A549 (cell line): Measurements from ENCODE around the gene DIAPH1.

Experiments
- HEYL ChIP-seq: fragments of 250-450 bp; sonication (Bioruptor Pico); IDR thresholded peaks from 2 replicates; pipeline ENCODE4 v1.8.0; 2021; ENCODE audit warnings: mild to moderate bottlenecking, moderate library complexity
- NR3C1 ChIP-seq: fragments of >200 bp; sonication (Bioruptor Twin); formaldehyde crosslinking; IDR thresholded peaks from 3 replicates; pipeline ENCODE4 v1.6.1; 2017
- POLR2A ChIP-seq: IDR thresholded peaks from 2 replicates; pipeline ENCODE4 v1.6.1; 2012; ENCODE audit warnings: mild to moderate bottlenecking, low read length
- POLR2AphosphoS2 ChIP-seq: conservative IDR thresholded peaks from 2 replicates; pipeline ENCODE4 v1.6.1; 2012; ENCODE audit warnings: low read length, improper control_type of control experiment, inconsistent platforms
- RFX5 ChIP-seq: fragments of 450-650 bp; IDR thresholded peaks from 2 replicates; pipeline ENCODE4 v1.7.1; 2014; ENCODE audit warnings: antibody characterized with exemption, mild to moderate bottlenecking, moderate library complexity
- SREBF2 ChIP-seq: fragments of 450-650 bp; IDR thresholded peaks from 2 replicates; pipeline ENCODE4 v1.6.1; 2014; ENCODE audit warnings: mild to moderate bottlenecking, moderate library complexity
- TF ChIP-seq, protein P1 (sequence below): fragments of >200 bp; sonication (Bioruptor Twin); formaldehyde crosslinking; IDR thresholded peaks from 3 replicates; pipeline ENCODE4 v1.5.1; 2016

GRCh38 chr5:141483902-141484301, 134.9 kb downstream of the DIAPH1 start:
- TF ChIP-seq, protein P1, sequence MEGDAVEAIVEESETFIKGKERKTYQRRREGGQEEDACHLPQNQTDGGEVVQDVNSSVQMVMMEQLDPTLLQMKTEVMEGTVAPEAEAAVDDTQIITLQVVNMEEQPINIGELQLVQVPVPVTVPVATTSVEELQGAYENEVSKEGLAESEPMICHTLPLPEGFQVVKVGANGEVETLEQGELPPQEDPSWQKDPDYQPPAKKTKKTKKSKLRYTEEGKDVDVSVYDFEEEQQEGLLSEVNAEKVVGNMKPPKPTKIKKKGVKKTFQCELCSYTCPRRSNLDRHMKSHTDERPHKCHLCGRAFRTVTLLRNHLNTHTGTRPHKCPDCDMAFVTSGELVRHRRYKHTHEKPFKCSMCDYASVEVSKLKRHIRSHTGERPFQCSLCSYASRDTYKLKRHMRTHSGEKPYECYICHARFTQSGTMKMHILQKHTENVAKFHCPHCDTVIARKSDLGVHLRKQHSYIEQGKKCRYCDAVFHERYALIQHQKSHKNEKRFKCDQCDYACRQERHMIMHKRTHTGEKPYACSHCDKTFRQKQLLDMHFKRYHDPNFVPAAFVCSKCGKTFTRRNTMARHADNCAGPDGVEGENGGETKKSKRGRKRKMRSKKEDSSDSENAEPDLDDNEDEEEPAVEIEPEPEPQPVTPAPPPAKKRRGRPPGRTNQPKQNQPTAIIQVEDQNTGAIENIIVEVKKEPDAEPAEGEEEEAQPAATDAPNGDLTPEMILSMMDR: no peak
- TF ChIP-seq SREBF2 (no peak), POLR2A (no peak), POLR2AphosphoS2 (no peak), HEYL (CRISPR knock-in tag) (no peak), NR3C1 (no peak), RFX5 (no peak)
